GM10266 (cell line): ENCODE results near the gene NSL1.

ENCODE experiments used
- DNase-seq: peaks from one replicate; pipeline ENCODE4 v3.0.0; 2012; ENCODE audit errors: extremely low spot score
- TF ChIP-seq, protein P1 (sequence below): IDR thresholded peaks from 2 replicates; pipeline ENCODE4 v1.5.1; 2012; ENCODE audit warnings: mild to moderate bottlenecking, low read depth; ENCODE audit not compliant: control insufficient read depth, insufficient read depth; ENCODE audit errors: missing control alignments

NSL1 gene

GRCh38 chr1:212797681-212798080 lies 6.1 kb upstream of the NSL1 start:
- no peak for DNase-seq

GRCh38 chr1:212794561-212795014 lies 3.0 kb upstream of the NSL1 start:
- DNase-seq: peak; percentile 75
- TF ChIP-seq, protein P1, sequence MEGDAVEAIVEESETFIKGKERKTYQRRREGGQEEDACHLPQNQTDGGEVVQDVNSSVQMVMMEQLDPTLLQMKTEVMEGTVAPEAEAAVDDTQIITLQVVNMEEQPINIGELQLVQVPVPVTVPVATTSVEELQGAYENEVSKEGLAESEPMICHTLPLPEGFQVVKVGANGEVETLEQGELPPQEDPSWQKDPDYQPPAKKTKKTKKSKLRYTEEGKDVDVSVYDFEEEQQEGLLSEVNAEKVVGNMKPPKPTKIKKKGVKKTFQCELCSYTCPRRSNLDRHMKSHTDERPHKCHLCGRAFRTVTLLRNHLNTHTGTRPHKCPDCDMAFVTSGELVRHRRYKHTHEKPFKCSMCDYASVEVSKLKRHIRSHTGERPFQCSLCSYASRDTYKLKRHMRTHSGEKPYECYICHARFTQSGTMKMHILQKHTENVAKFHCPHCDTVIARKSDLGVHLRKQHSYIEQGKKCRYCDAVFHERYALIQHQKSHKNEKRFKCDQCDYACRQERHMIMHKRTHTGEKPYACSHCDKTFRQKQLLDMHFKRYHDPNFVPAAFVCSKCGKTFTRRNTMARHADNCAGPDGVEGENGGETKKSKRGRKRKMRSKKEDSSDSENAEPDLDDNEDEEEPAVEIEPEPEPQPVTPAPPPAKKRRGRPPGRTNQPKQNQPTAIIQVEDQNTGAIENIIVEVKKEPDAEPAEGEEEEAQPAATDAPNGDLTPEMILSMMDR: no peak

More at GRCh38 chr1:212797681-212798080, 6.1 kb upstream of the NSL1 start:
- TF ChIP-seq, protein P1: no peak

- TF ChIP-seq, protein P1: no peak
- no peak for DNase-seq
Observed at GRCh38 chr1:212792396-212792908, 875 bp upstream of the NSL1 start.

GRCh38 chr1:212791261-212791675 lies 309 bp downstream of the NSL1 start:
- TF ChIP-seq, protein P1: no peak
- DNase-seq: peak; percentile 48

GRCh38 chr1:212785871-212786270 lies 5.7 kb downstream of the NSL1 start:
- DNase-seq: no peak
- TF ChIP-seq, protein P1: no peak

- TF ChIP-seq, protein P1: no peak
- no peak for DNase-seq
Observed at GRCh38 chr1:212783976-212784375, 7.6 kb downstream of the NSL1 start.

DNA sequence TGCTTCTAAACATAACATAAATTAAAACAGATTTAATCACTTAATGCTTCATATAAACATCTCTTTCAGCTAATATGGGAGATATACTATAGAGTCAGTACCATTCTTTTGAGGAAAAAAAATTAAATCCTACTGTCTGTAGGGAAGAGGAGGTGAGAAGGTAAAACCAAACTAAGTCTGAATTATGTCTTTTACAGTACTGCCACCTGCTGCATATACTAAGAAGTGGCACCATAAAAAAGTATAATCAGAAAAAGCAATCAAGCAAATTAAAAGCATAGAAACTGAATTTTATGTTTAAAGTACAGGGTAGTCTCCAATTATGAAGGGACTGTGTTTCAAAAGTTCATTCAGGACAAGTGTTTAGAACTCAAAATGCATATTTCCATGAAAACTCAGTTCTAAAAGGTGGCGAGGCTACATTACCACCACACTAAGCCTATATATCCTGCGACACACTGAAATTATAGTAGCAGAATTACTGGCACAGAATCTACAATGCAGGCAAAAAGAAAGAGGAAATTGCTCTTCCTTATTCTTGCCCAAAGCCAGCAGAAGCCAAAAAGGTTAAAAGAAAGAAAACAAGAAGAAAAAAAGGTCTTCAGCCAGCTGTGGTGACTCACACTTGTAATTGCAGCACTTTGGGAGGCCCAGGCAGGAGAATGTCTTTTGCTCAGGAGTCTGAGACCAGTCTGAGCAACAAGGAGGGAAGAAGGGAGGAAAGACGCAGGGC lies 9.0 kb downstream of the NSL1 start:
- no peak for DNase-seq
- TF ChIP-seq, protein P1: peak; percentile 60
